ENCODE results near the gene ADGRG7.

Gene ADGRG7

GRCh38 chr3:100613721-100614390, 4.5 kb downstream of the ADGRG7 start:
- peaks cover 2% of the 10 kb centered on the region for H3K9me3 Mint-ChIP-seq
- no peaks in the 10 kb centered on the region for H3K36me3 Mint-ChIP-seq (ENCODE audit: low read depth)
- H3K4me3 Mint-ChIP-seq: no peak overlapping the region
- H3K27me3 Mint-ChIP-seq (ENCODE audit: low read depth): peaks cover 36% of the 10 kb centered on the region
- peaks cover 15% of the 10 kb centered on the region for H3K4me1 Mint-ChIP-seq (ENCODE audit: low read depth)
- DNase-seq (ENCODE audit: low spot score): no peak
- no peak overlapping the region for H3K27ac Mint-ChIP-seq

- H3K36me3 Mint-ChIP-seq (ENCODE audit: low read depth): no peaks in the 10 kb centered on the region
- peaks cover 38% of the 10 kb centered on the region for H3K27me3 Mint-ChIP-seq (ENCODE audit: low read depth)
- H3K27ac Mint-ChIP-seq: no peak overlapping the region
These were observed 5.5 kb downstream of the ADGRG7 start for GRCh38 chr3:100614941-100615340.

GRCh38 chr3:100615684-100616083, 6.3 kb downstream of the ADGRG7 start:
- peaks cover 4% of the 10 kb centered on the region for H3K9me3 Mint-ChIP-seq
- DNase-seq (ENCODE audit: low spot score): no peak
- H3K27ac Mint-ChIP-seq: no peak overlapping the region
- H3K27me3 Mint-ChIP-seq (ENCODE audit: low read depth): peaks cover 30% of the 10 kb centered on the region
- no peak overlapping the region for H3K4me3 Mint-ChIP-seq
- H3K36me3 Mint-ChIP-seq (ENCODE audit: low read depth): no peaks in the 10 kb centered on the region
- H3K4me1 Mint-ChIP-seq (ENCODE audit: low read depth): peaks cover 5% of the 10 kb centered on the region

More at GRCh38 chr3:100614941-100615340, 5.5 kb downstream of the ADGRG7 start:
- peaks cover 4% of the 10 kb centered on the region for H3K9me3 Mint-ChIP-seq
- no peak for DNase-seq (ENCODE audit: low spot score)
- H3K4me3 Mint-ChIP-seq: no peak overlapping the region
- H3K4me1 Mint-ChIP-seq (ENCODE audit: low read depth): peaks cover 7% of the 10 kb centered on the region

GRCh38 chr3:100621251-100621650, 11.8 kb downstream of the ADGRG7 start:
- DNase-seq (ENCODE audit: low spot score): no peak
- Mint-ChIP-seq H3K36me3 (ENCODE audit: low read depth) (no peaks in the 10 kb centered on the region), H3K27ac (no peak overlapping the region), H3K9me3 (peaks cover 4% of the 10 kb centered on the region), H3K4me1 (ENCODE audit: low read depth) (no peaks in the 10 kb centered on the region), H3K4me3 (no peak overlapping the region), H3K27me3 (ENCODE audit: low read depth) (peaks cover 20% of the 10 kb centered on the region)

GRCh38 chr3:100627491-100627890, 18.1 kb downstream of the ADGRG7 start:
- Mint-ChIP-seq H3K4me3 (no peak overlapping the region), H3K9me3 (no peaks in the 10 kb centered on the region), H3K4me1 (ENCODE audit: low read depth) (peaks cover 2% of the 10 kb centered on the region), H3K36me3 (ENCODE audit: low read depth) (no peaks in the 10 kb centered on the region), H3K27me3 (ENCODE audit: low read depth) (peaks cover 15% of the 10 kb centered on the region), H3K27ac (no peak overlapping the region)
- DNase-seq (ENCODE audit: low spot score): no peak

DNA sequence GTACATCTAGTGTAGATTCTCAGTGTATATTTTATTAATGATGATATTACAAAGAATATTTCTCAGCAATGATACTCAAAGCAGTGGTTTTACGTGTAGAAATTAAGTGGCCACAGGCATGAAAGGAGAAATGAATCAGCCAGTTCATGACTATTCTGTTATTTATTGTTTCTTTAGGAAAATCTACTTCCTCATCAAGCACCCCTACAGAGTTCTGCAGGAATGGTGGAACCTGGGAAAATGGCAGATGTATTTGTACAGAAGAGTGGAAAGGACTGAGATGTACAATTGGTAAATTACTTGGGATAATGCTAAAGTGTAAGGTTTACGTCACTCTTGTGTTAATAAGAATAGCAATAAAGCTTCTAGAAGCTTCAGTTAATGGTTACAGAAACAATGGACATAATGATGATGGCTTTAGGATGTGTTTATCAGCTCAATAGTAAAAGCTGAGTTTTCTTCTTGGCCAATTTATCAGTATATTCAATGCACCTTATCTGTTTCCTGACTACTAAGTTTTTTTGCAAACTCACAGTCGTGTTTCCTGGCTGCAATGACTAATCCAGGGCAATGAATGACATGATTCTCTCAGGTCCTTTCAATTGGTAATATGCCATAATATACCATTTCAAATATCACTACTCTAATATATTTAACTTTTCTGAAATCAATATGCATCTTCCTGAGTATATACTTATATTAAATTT, 20.2 kb downstream of the ADGRG7 start:
- H3K9me3 Mint-ChIP-seq: no peaks in the 10 kb centered on the region
- no peak overlapping the region for H3K4me3 Mint-ChIP-seq
- H3K4me1 Mint-ChIP-seq (ENCODE audit: low read depth): peaks cover 4% of the 10 kb centered on the region
- H3K27me3 Mint-ChIP-seq (ENCODE audit: low read depth): peaks cover 10% of the 10 kb centered on the region
- H3K27ac Mint-ChIP-seq: no peak overlapping the region
- DNase-seq (ENCODE audit: low spot score): no peak
- H3K36me3 Mint-ChIP-seq (ENCODE audit: low read depth): no peaks in the 10 kb centered on the region

DNA sequence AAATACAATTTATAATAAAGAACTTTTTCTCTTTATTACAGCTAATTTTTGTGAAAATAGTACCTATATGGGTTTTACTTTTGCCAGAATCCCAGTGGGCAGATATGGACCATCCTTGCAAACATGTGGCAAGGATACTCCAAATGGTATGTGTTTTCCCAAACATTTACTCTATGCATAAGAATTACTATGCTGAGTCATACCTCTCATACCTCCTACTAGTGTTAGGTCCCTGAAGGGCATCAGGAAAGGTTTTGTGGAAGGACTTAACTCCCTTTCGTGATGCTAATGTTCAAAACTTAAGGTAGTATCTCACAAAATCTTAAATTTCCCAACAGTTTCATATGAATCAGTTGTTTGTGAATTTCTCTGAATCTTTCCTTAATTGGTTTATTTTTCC, 21.3 kb downstream of the ADGRG7 start:
- Mint-ChIP-seq H3K4me1 (ENCODE audit: low read depth) (peaks cover 7% of the 10 kb centered on the region), H3K4me3 (no peak overlapping the region), H3K27ac (no peak overlapping the region), H3K36me3 (ENCODE audit: low read depth) (no peaks in the 10 kb centered on the region), H3K27me3 (ENCODE audit: low read depth) (peaks cover 8% of the 10 kb centered on the region), H3K9me3 (no peaks in the 10 kb centered on the region)
- no peak for DNase-seq (ENCODE audit: low spot score)

- no peak overlapping the region for H3K4me3 Mint-ChIP-seq
- H3K27me3 Mint-ChIP-seq (ENCODE audit: low read depth): peaks cover 8% of the 10 kb centered on the region
- no peak for DNase-seq (ENCODE audit: low spot score)
- no peaks in the 10 kb centered on the region for H3K36me3 Mint-ChIP-seq (ENCODE audit: low read depth)
- H3K9me3 Mint-ChIP-seq: no peaks in the 10 kb centered on the region
- H3K27ac Mint-ChIP-seq: no peak overlapping the region
- peaks cover 7% of the 10 kb centered on the region for H3K4me1 Mint-ChIP-seq (ENCODE audit: low read depth)
These were observed 21.8 kb downstream of the ADGRG7 start for GRCh38 chr3:100631236-100631635.

DNA sequence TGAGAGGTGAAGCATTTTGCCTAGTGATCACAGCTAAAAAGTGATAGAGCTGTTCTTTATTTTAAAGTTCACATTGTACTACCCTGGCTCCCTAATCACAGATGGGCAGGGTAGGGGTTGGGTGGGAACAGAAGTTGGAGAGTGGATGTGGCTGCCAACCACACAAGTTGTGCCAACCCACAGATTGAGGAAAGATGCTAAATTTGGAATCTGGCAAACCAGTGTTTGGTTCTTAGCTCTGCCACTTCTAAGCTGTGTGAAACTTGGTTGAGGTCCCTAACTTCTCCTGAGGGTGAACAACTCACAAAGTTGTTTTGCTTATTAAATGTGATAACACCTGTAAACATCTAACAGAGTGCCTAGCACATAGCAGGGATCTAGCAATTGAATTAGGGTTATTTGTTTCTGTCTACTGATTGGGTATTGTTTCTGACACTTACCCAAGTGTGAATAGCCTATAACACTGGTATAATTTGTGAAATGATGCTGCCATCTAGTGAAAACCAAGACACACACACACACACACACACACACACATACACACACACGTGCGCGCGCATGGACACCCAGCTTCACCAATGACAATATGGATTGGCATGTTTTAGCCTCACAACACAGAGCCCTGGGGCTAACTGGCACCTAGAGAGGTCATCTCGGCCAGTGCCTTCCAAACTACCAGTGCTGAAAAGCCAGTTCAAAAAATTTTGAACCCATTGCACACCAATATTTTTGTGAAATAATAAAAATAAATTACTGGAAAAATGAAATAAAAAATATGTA, 25.3 kb downstream of the ADGRG7 start:
- H3K27me3 Mint-ChIP-seq (ENCODE audit: low read depth): peaks cover 20% of the 10 kb centered on the region
- peaks cover 7% of the 10 kb centered on the region for H3K4me1 Mint-ChIP-seq (ENCODE audit: low read depth)
- H3K27ac Mint-ChIP-seq: no peak overlapping the region

DNA sequence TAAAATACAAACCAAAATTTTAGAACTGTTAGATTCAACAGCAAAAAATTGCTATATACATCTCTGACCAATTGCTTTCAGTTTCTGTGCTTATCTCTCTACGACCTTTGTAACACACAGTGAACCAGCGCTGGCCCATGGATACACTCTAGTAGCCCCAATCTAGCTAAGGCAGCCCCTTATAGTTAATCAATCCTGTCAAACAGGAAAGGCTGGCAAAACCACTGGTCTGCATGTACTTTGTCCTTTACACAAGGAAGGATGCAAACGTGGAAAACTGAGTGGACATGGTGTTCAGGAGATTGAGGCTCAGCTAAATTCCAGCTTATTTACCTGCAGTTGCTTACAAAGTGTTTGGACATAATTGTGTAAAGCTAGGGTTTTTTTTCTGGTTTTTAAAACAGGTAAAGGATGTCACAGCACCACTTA, 25.9 kb downstream of the ADGRG7 start:
- Mint-ChIP-seq H3K27me3 (ENCODE audit: low read depth) (peaks cover 18% of the 10 kb centered on the region), H3K27ac (no peak overlapping the region), H3K9me3 (no peaks in the 10 kb centered on the region), H3K36me3 (ENCODE audit: low read depth) (no peaks in the 10 kb centered on the region), H3K4me1 (ENCODE audit: low read depth) (peaks cover 4% of the 10 kb centered on the region), H3K4me3 (no peak overlapping the region)
- DNase-seq (ENCODE audit: low spot score): no peak

More for the DNA sequence above, 25.3 kb downstream of the ADGRG7 start:
- Mint-ChIP-seq H3K4me3 (no peak overlapping the region), H3K9me3 (no peaks in the 10 kb centered on the region), H3K36me3 (ENCODE audit: low read depth) (no peaks in the 10 kb centered on the region)
- DNase-seq (ENCODE audit: low spot score): peak; percentile 35

- H3K27me3 Mint-ChIP-seq (ENCODE audit: low read depth): peaks cover 15% of the 10 kb centered on the region
- H3K27ac Mint-ChIP-seq: no peak overlapping the region
- DNase-seq (ENCODE audit: low spot score): no peak
- H3K4me1 Mint-ChIP-seq (ENCODE audit: low read depth): peaks cover 7% of the 10 kb centered on the region
- H3K4me3 Mint-ChIP-seq: no peak overlapping the region
- H3K9me3 Mint-ChIP-seq: no peaks in the 10 kb centered on the region
- no peaks in the 10 kb centered on the region for H3K36me3 Mint-ChIP-seq (ENCODE audit: low read depth)
These were observed 27.8 kb downstream of the ADGRG7 start for GRCh38 chr3:100637197-100637631.

DNA sequence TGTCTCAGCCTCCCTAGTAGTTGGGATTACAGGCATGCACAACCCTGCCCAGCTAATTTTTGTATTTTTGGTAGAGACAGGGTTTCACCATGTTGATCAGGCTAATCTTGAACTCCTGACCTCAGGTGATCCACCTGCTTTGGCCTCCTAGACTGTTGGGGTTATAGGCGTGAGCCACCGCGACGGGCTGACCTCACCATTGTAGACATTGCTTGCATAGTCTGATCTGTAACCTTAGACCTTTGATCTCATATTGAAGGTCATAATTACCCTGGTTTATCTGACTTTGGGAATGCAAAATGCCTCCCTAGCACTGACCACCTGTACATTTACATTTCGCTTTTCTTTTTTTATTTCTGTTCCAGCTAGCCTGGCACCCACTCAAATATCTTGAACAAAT, 31.2 kb downstream of the ADGRG7 start:
- H3K4me1 Mint-ChIP-seq (ENCODE audit: low read depth): peaks cover 3% of the 10 kb centered on the region
- H3K27me3 Mint-ChIP-seq (ENCODE audit: low read depth): peaks cover 20% of the 10 kb centered on the region
- no peak for DNase-seq (ENCODE audit: low spot score)
- no peak overlapping the region for H3K27ac Mint-ChIP-seq
- no peak overlapping the region for H3K4me3 Mint-ChIP-seq
- no peaks in the 10 kb centered on the region for H3K36me3 Mint-ChIP-seq (ENCODE audit: low read depth)
- H3K9me3 Mint-ChIP-seq: no peaks in the 10 kb centered on the region

DNA sequence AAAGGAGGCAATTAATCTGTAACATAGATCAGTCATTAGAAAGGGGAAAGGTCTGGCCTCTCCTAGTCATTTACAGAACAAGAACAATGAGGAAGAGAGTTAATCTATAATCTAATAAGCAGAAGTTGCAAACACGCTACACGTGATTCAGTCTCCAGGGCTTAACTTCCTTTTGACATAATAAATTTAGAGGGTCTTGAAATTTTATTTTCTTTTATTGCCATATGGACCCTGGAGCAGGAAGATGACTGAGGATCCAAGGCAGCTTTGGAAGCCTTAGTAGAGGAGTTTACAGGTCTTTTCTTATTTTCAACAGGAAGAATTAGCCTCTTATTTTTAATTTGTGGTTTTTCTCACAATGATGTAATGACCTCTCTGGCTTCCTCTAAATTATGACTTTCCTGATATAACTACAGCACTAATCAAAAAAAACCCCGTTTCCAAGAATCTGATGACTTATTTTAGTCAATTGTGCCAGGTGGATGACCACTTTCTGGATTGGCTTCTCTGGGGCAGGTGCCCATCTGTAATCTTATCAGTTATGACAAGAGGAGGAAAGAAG, 32.2 kb downstream of the ADGRG7 start:
- no peaks in the 10 kb centered on the region for H3K36me3 Mint-ChIP-seq (ENCODE audit: low read depth)
- H3K9me3 Mint-ChIP-seq: no peaks in the 10 kb centered on the region
- H3K4me3 Mint-ChIP-seq: no peak overlapping the region
- peaks cover 22% of the 10 kb centered on the region for H3K27me3 Mint-ChIP-seq (ENCODE audit: low read depth)
- peaks cover 3% of the 10 kb centered on the region for H3K4me1 Mint-ChIP-seq (ENCODE audit: low read depth)
- DNase-seq (ENCODE audit: low spot score): no peak
- no peak overlapping the region for H3K27ac Mint-ChIP-seq

DNA sequence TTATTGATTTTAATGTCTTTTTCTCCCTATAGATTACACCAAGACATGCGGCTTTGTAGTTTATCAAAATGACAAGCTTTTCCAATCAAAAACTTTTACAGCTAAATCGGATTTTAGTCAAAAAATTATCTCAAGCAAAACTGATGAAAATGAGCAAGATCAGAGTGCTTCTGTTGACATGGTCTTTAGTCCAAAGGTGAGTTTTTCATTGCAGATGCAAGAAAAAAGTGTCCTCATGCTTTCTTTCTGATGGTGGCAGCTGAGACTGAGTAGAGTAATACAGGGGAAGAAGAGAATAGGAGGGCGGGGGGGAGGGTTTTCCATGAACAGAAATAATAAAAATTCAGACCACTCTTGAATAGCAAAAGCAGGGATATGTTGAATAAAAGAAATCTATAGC, 36.5 kb downstream of the ADGRG7 start:
- Mint-ChIP-seq H3K9me3 (no peaks in the 10 kb centered on the region), H3K4me1 (ENCODE audit: low read depth) (peaks cover 11% of the 10 kb centered on the region), H3K4me3 (no peak overlapping the region), H3K36me3 (ENCODE audit: low read depth) (no peaks in the 10 kb centered on the region), H3K27me3 (ENCODE audit: low read depth) (peaks cover 21% of the 10 kb centered on the region), H3K27ac (no peak overlapping the region)
- DNase-seq (ENCODE audit: low spot score): no peak

Measured in T-helper 2 cell treated with Interferon-gamma antibody and Interleukin-4, amounts not matched to agents 5 μg/mL and 100 μg/mL, for 36 hours (primary cell).